Fibroblast of lung (primary cell): Measurements from ENCODE around the gene APOA5. TPM values are rescaled to one million over a fixed set of nuclear protein-coding genes. Genes with fewer than 3 reads are reported as not detected.

Experiments
- DNase-seq, 2 donors: peaks; one replicate each; pipeline versions ENCODE4 v3.0.0 to v3.0.0-alpha.2; 2010; ENCODE audit warnings: low read depth in 2 of 2
- H2AFZ ChIP-seq: 2 replicates; pipeline ENCODE4 v1.5.1; 2012; ENCODE audit warnings: low read length, control low read depth, inconsistent platforms
- H3K27ac ChIP-seq: 2 replicates; pipeline ENCODE4 v1.5.1; 2011; ENCODE audit warnings: low read length, control low read depth; ENCODE audit not compliant: insufficient read depth
- H3K27me3 ChIP-seq: 2 replicates; pipeline ENCODE4 v1.5.1; 2011; ENCODE audit warnings: mild to moderate bottlenecking, low read length; ENCODE audit not compliant: control insufficient read depth, insufficient read depth
- H3K36me3 ChIP-seq: 2 replicates; pipeline ENCODE4 v1.5.1; 2011; ENCODE audit warnings: low read length; ENCODE audit not compliant: control insufficient read depth, insufficient read depth
- H3K4me1 ChIP-seq: 2 replicates; pipeline ENCODE4 v1.5.1; 2011; ENCODE audit warnings: low read length; ENCODE audit not compliant: control insufficient read depth, insufficient read depth; ENCODE audit errors: extremely low read depth
- H3K4me2 ChIP-seq: 2 replicates; pipeline ENCODE4 v1.5.1; 2011; ENCODE audit warnings: low read length, control low read depth; ENCODE audit not compliant: insufficient read depth; ENCODE audit errors: extremely low read depth
- H3K4me3 ChIP-seq, 4 experiments: fragments of 200-600 bp in 1 of 4; sonication (generic) in 1 of 4; replicated peaks in 1 of 4; 2 replicates each; pipeline ENCODE4 v1.5.1; 2011 to 2016; ENCODE audit warnings: low read length in 4 of 4, low read depth in 3 of 4, mild to moderate bottlenecking in 3 of 4, control low read depth in 2 of 4, inconsistent platforms in 1 of 4, mixed read lengths in 1 of 4; ENCODE audit not compliant: insufficient read depth in 1 of 4; ENCODE audit errors: control extremely low read depth in 1 of 4
- H3K79me2 ChIP-seq: 2 replicates; pipeline ENCODE4 v1.5.1; 2012; ENCODE audit warnings: mild to moderate bottlenecking, low read length, inconsistent platforms; ENCODE audit not compliant: control insufficient read depth, insufficient read depth
- H3K9ac ChIP-seq: 2 replicates; pipeline ENCODE4 v1.5.1; 2011; ENCODE audit warnings: mild to moderate bottlenecking, low read length, control low read depth; ENCODE audit not compliant: insufficient read depth
- H3K9me3 ChIP-seq: 2 replicates; pipeline ENCODE4 v1.5.1; 2012; ENCODE audit warnings: low read depth, low read length; ENCODE audit not compliant: control insufficient read depth, insufficient read depth
- H4K20me1 ChIP-seq: 2 replicates; pipeline ENCODE4 v1.5.1; 2011; ENCODE audit warnings: low read length; ENCODE audit not compliant: control insufficient read depth, insufficient read depth; ENCODE audit errors: extremely low read depth
- CTCF ChIP-seq, 2 donors: IDR thresholded peaks in 1 of 2; conservative IDR thresholded peaks in 1 of 2; 1 replicate in 1 of 2; 2 replicates in 1 of 2; pipeline ENCODE4 v1.5.1; 2011 to 2012; ENCODE audit warnings: low read length in 2 of 2, control low read depth in 1 of 2, inconsistent platforms in 1 of 2, low read depth in 1 of 2, mild to moderate bottlenecking in 1 of 2
- EZH2 ChIP-seq: IDR thresholded peaks from 2 replicates; pipeline ENCODE4 v1.5.1; 2012; ENCODE audit warnings: low read length, control low read depth, mild to moderate bottlenecking; ENCODE audit errors: missing control alignments
- polyA plus RNA-seq, 2 donors: library from polyadenylated mRNA; depleted of rRNA in 1 of 2; stranded (reverse) in 1 of 2; unstranded in 1 of 2; fragments of >200 nt; gene quantifications; 2 replicates each; pipeline ENCODE4 v1.2.1, GENCODE V29; 2011 to 2012; ENCODE audit warnings: missing spikeins in 1 of 2
- total RNA-seq: library from RNA; depleted of rRNA; stranded (reverse); fragments of >200 nt; gene quantifications from 2 replicates; pipeline ENCODE4 v1.2.1, GENCODE V29; 2014

Gene APOA5
- total and polyA plus RNA-seq, 2 donors (not counting 1 experiment from before 2014, with no cell fraction given) = not detected

- Histone ChIP-seq H3K27me3 (no peaks in the 10 kb centered on the region), H4K20me1 (no peaks in the 10 kb centered on the region), H3K4me3 (no peak overlapping the region), H3K9me3 (no peaks in the 10 kb centered on the region), H2AFZ (no peak overlapping the region), H3K36me3 (no peaks in the 10 kb centered on the region), H3K27ac (no peak overlapping the region), H3K4me1 (peaks cover 7% of the 10 kb centered on the region), H3K4me2 (no peak overlapping the region), H3K79me2 (no peaks in the 10 kb centered on the region), H3K9ac (no peak overlapping the region)
- TF ChIP-seq CTCF (conservative IDR thresholded peaks at IDR 0.05 in 1 of 2, IDR thresholded peaks at IDR 0.05 in 1 of 2; ENCODE audit: low read depth in 1 of 2, low read length in 2 of 2) = no peak
- TF ChIP-seq EZH2 = no peak
- no peak for DNase-seq
Measured at GRCh38 chr11:116838321-116839084, 46.8 kb upstream of the APOA5 start.

- DNase-seq = no peak
- Histone ChIP-seq H3K79me2 (no peaks in the 10 kb centered on the region), H3K9ac (no peak within 1 kb of the TSS), H3K27ac (no peak within 1 kb of the TSS), H2AFZ (no peak within 1 kb of the TSS), H3K4me1 (peaks cover 7% of the 10 kb centered on the region), H3K36me3 (no peaks in the 10 kb centered on the region), H3K4me3 (no peak within 1 kb of the TSS), H3K27me3 (no peaks in the 10 kb centered on the region), H3K9me3 (no peaks in the 10 kb centered on the region), H3K4me2 (no peak within 1 kb of the TSS), H4K20me1 (no peaks in the 10 kb centered on the region)
- TF ChIP-seq CTCF (conservative IDR thresholded peaks at IDR 0.05 in 1 of 2, IDR thresholded peaks at IDR 0.05 in 1 of 2; ENCODE audit: low read depth in 1 of 2, low read length in 2 of 2) (no peak), EZH2 (no peak)
Measured at GRCh38 chr11:116837231-116838091, 45.8 kb upstream of the APOA5 start, which contains the start of gene APOA1. Gene APOA1, minus strand, starts transcription at chr11:116837622. Its CDS starts 235 bp downstream, at chr11:116837387.

GRCh38 chr11:116836632-116836991, 44.9 kb upstream of the APOA5 start:
- H3K36me3 ChIP-seq = no peaks in the 10 kb centered on the region
- H3K4me1 ChIP-seq = peaks cover 7% of the 10 kb centered on the region
- H3K4me2 ChIP-seq = no peak overlapping the region
- H3K9ac ChIP-seq = no peak overlapping the region
- no peak for DNase-seq
- no peak overlapping the region for H3K4me3 ChIP-seq
- H4K20me1 ChIP-seq = no peaks in the 10 kb centered on the region
- H3K27me3 ChIP-seq = no peaks in the 10 kb centered on the region
- H3K79me2 ChIP-seq = no peaks in the 10 kb centered on the region
- H3K9me3 ChIP-seq = no peaks in the 10 kb centered on the region
- TF ChIP-seq EZH2 (no peak), CTCF (conservative IDR thresholded peaks at IDR 0.05 in 1 of 2, IDR thresholded peaks at IDR 0.05 in 1 of 2; ENCODE audit: low read depth in 1 of 2, low read length in 2 of 2) (no peak)
- H2AFZ ChIP-seq = no peak overlapping the region
- no peak overlapping the region for H3K27ac ChIP-seq
